Measurements from ENCODE around the gene NEK7. TPM values are rescaled to one million over a fixed set of nuclear protein-coding genes. Genes with fewer than 3 reads are reported as not detected.

The NEK7 gene
- total RNA-seq, 1 donor from 2014 or later: 62.7 TPM

GRCh38 chr1:198316546-198317100 is 159.8 kb downstream of the NEK7 start:
- no peak for TF ChIP-seq CTCF (IDR thresholded peaks at IDR 0.05)
- Mint-ChIP-seq H3K4me3 (ENCODE audit: unreplicated experiment) (no peak overlapping the region), H3K4me1 (ENCODE audit: low read depth) (no peaks in the 10 kb centered on the region), H3K36me3 (ENCODE audit: low read depth) (peaks cover 15% of the 10 kb centered on the region), H3K9me3 (ENCODE audit: low read depth) (peaks cover 2% of the 10 kb centered on the region), H3K27me3 (ENCODE audit: low read depth) (no peaks in the 10 kb centered on the region), H3K27ac (ENCODE audit: unreplicated experiment) (no peak overlapping the region)
- no peak for DNase-seq (ENCODE audit: low spot score)

GRCh38 chr1:198318085-198318484 is 161.3 kb downstream of the NEK7 start:
- H3K4me1 Mint-ChIP-seq (ENCODE audit: low read depth): no peaks in the 10 kb centered on the region
- no peak for TF ChIP-seq CTCF (IDR thresholded peaks at IDR 0.05)
- H3K27ac Mint-ChIP-seq (ENCODE audit: unreplicated experiment): no peak overlapping the region
- no peak overlapping the region for H3K4me3 Mint-ChIP-seq (ENCODE audit: unreplicated experiment)
- H3K27me3 Mint-ChIP-seq (ENCODE audit: low read depth): no peaks in the 10 kb centered on the region
- H3K9me3 Mint-ChIP-seq (ENCODE audit: low read depth): peaks cover 2% of the 10 kb centered on the region
- DNase-seq (ENCODE audit: low spot score): no peak
- peaks cover 13% of the 10 kb centered on the region for H3K36me3 Mint-ChIP-seq (ENCODE audit: low read depth)

GRCh38 chr1:198320759-198321158 is 164.0 kb downstream of the NEK7 start:
- no peak overlapping the region for H3K27ac Mint-ChIP-seq (ENCODE audit: unreplicated experiment)
- H3K27me3 Mint-ChIP-seq (ENCODE audit: low read depth): no peaks in the 10 kb centered on the region

GRCh38 chr1:198326232-198326631 is 169.4 kb downstream of the NEK7 start:
- no peak overlapping the region for H3K4me3 Mint-ChIP-seq (ENCODE audit: unreplicated experiment)
- H3K4me1 Mint-ChIP-seq (ENCODE audit: low read depth): peaks cover 3% of the 10 kb centered on the region
- no peak for TF ChIP-seq CTCF (IDR thresholded peaks at IDR 0.05)
- H3K27me3 Mint-ChIP-seq (ENCODE audit: low read depth): no peaks in the 10 kb centered on the region
- DNase-seq (ENCODE audit: low spot score): no peak
- H3K27ac Mint-ChIP-seq (ENCODE audit: unreplicated experiment): no peak overlapping the region
- H3K36me3 Mint-ChIP-seq (ENCODE audit: low read depth): no peaks in the 10 kb centered on the region
- H3K9me3 Mint-ChIP-seq (ENCODE audit: low read depth): no peaks in the 10 kb centered on the region

More at GRCh38 chr1:198320759-198321158, 164.0 kb downstream of the NEK7 start:
- peaks cover 5% of the 10 kb centered on the region for H3K36me3 Mint-ChIP-seq (ENCODE audit: low read depth)
- TF ChIP-seq CTCF (IDR thresholded peaks at IDR 0.05): no peak
- DNase-seq (ENCODE audit: low spot score): no peak
- H3K4me1 Mint-ChIP-seq (ENCODE audit: low read depth): no peaks in the 10 kb centered on the region
- no peaks in the 10 kb centered on the region for H3K9me3 Mint-ChIP-seq (ENCODE audit: low read depth)
- no peak overlapping the region for H3K4me3 Mint-ChIP-seq (ENCODE audit: unreplicated experiment)

- Mint-ChIP-seq H3K4me3 (ENCODE audit: unreplicated experiment) (no peak overlapping the region), H3K36me3 (ENCODE audit: low read depth) (no peaks in the 10 kb centered on the region), H3K27me3 (ENCODE audit: low read depth) (no peaks in the 10 kb centered on the region), H3K27ac (ENCODE audit: unreplicated experiment) (no peak overlapping the region), H3K9me3 (ENCODE audit: low read depth) (no peaks in the 10 kb centered on the region), H3K4me1 (ENCODE audit: low read depth) (peaks cover 6% of the 10 kb centered on the region)
- TF ChIP-seq CTCF (IDR thresholded peaks at IDR 0.05): no peak
- DNase-seq (ENCODE audit: low spot score): no peak
Observed at GRCh38 chr1:198326915-198327314, 170.1 kb downstream of the NEK7 start.

Data from chondrocyte (in vitro differentiated cells).